GM19468 (cell line): ENCODE results near the gene RELN.

Experiments used
- ATAC-seq: cut with Tn5 transposase; IDR thresholded peaks from one replicate; pipeline ENCODE4 v1.9.1; 2021; ENCODE audit warnings: mild to moderate bottlenecking, moderate library complexity, moderate number of reproducible peaks; ENCODE audit not compliant: unreplicated experiment; ENCODE audit errors: extremely low read depth

Gene RELN

DNA sequence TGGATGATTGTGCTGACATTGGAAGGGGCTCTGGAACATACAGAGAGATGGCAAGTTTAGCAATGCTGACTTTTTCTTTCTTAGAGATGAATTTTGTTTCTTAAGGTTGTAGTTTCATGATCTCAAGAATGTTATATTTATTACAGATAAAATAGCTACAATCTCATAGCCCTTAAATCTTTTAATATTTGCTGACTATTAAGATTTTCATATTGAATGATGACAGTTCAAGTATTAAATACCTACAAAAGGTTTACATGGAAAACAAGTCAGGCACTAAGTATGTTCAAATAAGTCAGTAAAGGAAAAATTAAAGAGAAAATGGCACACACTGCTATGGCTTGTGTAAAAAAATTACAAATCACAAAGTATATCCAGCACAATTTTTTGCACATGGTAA lies 291.4 kb downstream of the RELN start:
- no peak for ATAC-seq

DNA sequence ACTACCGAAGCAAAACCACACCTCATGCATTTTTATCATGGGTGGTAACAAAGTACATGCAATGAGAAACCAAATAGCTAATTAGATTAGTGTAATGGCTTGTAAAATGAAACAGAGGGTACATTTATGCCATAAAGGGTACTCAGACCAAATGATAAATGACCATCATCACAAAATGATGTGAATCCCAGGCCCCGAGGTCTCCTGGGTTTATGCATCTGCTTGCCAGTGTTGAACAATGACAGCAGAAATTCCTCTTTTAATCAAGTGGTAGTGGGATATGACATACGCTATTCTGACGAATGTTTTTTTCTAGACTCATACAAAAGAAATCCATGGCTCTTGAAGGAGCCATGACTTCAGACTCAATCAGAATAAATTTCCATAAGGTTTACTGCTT lies 293.9 kb downstream of the RELN start:
- ATAC-seq, result no peak

DNA sequence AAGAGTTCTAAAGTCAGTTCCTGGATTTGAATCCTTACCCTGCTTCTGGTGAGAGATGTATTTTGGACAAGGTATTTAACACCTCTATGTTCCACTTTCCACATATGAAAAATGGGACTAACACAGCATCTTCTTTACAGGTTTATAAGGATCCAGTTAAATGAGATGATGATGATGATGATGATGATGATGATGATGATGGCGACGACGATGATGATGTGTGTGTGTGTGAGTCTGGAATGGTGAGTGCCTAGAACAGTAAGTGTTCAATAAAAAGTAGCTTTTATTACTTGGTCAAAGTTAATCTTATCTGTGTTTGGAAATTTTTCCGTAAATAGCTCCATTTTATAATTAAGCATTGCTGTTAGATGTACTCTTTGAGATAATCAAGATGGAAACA lies 295.2 kb downstream of the RELN start:
- ATAC-seq, result no peak

DNA sequence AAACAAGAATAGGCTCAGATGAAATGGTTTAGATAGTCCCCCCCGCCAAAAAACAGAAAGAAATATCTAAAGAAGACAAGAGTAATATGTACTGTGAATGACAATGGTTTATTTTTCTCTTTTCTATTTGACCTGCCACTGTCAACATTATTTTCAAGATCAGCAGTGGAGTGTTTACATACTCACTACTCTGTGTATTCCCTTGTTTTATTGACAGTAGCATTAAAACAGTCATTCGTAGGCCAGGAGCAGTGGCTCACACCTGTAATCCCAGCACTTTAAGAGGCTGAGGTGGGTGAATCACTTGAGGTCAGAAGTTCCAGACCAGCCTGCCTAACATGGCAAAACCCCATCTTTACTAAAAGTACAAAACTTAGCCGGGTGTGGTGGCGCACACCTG lies 298.2 kb downstream of the RELN start:
- no peak for ATAC-seq

DNA sequence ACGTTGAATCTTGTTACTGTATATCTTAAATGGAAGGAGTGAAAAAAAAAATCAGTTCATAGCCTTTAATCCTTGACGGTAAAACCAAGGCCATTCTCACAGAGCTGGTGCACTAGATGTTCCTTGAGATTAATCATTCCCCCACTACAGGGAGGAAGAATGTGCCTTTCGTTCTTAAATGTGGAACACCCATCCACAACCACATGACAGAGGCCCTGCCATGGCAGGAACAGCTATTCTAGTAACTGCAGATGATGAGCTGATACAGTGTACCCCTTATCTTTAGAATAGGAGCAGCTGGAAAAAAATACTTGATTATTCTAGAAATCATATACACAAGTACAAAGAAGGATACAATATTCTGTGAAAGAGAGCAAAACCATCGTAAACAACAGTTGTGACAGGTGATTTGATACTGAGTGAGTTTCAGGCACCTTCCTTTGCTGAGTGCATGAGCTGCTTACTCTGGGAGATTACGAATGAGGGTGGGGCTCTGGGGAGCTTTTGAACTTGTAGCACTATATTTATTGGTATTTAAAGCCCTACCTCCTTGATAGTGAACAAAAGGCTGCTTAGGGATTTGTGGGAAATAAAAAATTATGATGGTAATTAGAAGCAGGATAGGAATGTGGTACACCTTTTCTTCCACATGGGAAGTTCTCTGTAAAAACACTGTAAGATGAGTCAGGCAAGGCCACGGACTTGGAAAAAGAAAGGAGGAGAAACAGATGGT lies 299.1 kb downstream of the RELN start:
- ATAC-seq, result no peak

DNA sequence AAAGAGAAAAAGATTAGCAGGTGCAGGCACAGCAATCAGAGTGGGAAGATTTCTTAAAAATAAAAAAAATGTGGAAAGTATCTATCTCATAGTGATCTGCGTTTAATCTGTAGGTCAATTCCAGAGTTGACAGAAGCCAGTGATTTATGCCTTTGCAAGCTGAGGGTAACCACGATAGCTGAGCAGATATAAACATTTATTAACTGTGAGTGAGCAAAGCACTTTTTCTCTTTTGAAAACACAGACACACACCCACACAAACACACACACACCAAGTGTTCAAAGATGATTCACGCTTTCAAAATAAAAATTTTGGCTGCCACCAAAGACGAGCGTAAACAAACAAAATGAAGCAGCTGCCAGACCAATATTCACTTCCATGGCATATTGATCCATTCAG lies 300.2 kb downstream of the RELN start:
- no peak for ATAC-seq

DNA sequence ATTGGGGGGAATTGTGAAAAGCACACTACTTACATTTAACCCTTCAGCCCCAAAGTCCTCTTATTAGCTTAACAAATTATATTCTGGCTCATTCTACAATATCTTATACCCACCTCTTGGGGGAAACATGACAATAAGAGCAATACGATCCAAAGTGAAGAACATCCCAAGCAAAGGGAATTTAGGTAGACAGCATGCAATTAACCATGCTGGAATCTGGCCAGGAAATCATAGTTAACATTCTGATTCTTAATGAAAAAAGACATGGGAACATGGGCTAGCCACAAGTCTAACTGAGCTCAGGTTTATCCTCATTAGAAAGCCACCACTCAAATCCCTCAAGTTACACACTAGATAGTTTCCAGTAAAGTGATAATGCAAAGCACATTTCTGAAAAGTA lies 301.5 kb downstream of the RELN start:
- ATAC-seq, result no peak

DNA sequence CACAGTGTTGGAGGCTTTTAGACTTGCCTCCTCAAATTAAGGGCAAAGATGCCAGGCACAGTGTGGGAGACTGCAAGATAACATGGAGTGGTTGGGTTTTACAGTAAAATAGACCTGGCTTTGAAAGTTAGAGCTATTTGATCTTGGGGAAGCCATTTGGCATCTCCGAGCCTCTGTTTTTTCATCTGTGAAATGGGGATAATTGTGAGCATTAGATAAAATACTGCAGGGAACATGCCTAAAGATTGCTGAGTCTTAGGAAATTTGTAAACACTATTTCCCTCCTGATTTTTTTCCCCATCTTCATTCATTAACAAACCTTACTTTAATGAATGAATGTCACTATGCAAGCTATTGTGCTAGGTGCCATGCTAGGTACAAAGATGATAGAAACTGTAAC lies 302.2 kb downstream of the RELN start:
- no peak for ATAC-seq

DNA sequence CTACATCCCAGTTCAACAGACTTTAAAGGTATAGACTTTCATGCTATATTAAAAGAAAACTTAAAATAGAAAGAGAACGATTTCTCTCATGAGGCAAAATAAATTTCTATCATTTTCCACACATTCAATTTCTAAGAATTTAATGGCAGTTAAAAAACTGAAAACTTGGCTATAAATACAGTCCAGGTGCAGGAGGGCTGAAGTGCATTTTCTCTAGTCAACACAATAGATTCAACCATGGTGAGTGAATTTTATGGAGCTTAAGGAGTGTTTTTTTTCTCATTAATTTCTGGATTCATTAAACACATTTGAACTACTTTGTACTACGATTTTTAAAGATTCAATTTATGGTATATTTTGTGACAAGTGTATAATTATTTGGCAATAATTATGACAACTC lies 302.7 kb downstream of the RELN start:
- ATAC-seq, result no peak

DNA sequence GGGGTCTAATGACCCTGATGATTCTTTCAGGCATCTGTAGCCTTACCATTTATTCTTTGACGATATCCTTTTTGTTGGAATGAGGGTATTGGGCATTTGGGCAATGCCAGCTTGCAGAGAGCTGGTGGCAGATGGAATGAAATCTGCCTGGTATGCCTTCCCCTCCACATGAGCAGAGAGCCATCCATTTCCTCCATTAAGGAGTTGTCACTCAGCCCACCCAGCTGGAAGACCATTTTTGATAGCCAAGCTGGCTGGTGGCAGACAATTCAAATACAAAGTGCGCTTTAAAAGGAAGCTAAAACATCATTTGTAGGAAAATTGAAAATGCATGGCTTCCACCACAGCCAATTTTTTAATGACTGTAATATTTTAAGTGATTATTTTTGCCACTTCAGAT lies 303.4 kb downstream of the RELN start:
- no peak for ATAC-seq

DNA sequence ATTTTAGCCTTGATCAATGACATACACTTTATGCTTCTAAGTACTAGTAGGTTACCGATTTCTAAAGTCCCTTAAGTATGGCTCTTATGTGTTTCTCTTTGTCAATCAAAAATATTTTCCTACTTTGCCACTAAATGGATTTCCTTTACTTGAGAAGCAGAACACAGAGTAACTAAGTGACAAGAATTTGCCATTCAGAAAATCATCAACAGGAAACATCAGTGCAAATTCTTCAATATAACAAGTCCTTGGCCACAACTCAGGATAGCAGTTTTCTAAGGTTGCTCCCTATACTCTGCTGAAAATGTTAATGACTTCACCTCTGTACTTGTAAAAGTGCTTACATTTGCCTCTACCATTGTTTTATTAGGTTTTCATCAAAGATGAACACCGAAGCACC lies 303.8 kb downstream of the RELN start:
- no peak for ATAC-seq

DNA sequence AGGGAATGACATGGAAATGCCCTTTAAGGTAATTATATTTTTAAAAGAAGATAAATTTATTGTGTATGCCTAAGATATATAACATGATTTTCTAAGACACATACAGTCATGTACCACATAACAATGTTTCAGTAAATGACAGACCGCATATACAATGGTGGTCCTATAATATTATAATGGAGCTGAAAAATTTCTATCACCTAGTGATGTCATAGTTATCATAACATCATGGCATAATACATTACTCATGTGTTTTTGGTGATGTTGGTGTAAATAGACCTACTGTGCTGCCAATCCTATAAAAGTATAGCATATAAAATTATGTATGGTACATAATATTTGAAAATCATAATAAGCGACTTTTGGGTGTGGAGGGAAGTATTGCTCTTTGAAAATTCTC lies 306.1 kb downstream of the RELN start:
- ATAC-seq, result no peak

DNA sequence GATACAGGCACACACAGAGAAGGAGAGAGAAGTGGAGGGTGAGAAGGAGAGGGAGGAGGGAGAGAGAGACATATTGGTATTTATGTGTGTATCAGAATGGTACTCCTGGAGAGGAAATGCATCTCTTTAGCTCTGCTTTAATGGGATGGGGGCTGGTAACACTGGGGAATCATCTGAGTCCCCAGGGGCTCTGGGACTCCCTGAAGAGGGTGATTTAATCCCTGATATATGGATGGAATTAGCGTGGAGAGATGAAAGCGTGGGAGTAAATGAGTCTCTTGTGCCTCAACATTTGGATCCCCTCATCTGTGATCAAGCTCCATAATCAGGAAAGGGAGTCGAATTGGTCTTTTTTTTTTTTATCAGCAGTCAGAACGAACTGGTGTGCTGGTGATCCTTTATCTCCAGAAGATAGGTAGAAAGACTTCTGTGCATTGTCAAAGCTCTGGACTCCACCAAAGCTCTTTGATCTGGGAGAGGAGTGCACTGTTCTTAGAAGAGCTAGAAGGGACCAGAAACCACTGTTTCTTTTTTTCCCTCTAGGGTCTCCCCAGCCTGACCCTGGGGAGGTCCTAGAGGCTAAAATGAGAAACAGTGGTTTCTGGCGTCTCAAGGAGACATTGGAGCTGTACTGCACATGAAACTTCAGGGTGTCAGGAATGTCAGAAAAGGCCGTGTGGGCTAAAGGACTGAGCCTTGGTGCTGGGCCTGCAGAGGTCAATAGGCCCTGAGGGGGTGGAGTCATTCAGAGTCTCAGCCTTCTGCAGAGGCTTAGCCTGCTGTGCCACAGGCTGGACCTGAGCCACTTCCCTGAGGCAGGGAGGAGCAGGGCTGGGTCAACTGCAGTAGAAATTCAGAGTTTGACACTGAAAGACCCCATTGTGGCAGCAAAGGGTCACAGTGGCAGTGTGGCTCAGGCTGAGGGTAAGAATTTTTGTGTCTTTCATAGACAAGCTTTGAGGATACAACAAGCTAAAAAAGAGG lies 309.0 kb downstream of the RELN start:
- ATAC-seq, result no peak

DNA sequence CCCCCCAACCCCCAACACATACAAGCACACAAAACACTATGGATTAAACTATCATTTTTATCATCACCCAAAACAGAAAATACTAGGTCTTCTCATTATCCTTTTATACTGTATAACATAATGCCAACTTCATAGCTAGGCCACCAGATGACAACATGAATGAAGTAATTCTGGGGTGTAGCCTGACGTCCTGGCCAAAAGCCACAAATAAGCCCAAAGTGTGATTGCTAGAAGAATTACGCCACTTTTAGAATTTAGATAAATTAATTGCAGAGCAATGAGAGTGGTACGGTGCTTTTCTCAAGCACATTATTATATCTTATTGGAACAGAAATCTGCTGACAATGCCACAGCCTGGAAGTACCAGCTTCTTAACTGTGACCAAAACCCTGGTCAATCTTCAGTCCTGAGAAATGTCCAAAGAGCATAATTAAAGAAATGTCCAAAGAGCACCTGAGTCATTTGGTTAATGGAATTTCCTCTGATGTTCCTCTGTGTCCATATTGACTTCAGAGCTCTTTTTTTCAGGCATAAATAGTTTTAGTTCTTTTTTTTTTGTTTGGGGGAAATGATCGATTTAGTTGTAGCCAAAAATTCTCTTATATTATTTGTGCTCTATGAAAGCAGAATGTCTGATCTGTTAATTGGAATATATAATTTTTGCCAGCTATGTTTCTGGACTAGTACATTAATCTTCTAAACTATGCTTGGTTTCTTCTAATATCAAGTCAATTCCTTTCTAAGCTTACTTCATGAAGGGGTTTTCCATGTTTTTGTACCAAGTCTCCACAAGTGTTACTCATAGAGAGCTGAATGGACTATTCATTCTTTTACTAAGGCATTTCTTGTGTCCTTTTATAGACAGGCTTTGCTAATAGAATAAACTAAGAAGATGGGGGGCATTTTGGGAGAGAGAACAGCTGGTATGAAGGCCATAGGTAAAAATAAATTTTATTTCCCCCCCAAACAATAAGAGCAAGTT lies 310.0 kb downstream of the RELN start:
- no peak for ATAC-seq

DNA sequence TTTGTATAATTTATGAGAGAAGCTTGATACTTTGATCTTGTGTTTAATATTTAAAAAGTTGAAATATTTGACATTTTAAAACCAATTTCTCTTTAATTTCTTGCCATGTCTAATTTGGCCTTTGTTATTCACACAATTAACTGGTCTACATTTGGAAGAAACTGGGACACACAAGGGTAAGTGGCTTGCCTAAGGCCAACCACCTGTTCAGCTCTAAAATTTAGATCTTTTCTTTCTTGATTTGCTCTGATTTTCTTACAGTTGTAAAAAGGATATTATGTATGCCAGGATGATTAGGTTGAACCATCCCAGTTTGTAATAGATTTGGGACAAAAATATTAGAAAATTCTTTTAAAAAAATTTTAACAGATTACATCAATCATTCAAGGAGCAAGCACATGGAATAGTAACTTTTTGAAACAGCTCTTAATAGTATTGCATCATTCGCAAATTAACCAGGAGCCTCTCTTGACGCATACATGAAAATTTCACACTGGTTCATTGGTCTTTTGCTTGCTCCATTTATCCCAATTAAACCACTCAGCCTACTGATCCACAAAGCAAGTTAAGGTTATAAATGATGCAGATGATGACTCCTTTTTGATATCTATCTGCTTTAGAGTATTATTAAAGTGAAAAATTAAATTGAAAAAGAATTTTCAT lies 321.0 kb downstream of the RELN start:
- ATAC-seq, result no peak

DNA sequence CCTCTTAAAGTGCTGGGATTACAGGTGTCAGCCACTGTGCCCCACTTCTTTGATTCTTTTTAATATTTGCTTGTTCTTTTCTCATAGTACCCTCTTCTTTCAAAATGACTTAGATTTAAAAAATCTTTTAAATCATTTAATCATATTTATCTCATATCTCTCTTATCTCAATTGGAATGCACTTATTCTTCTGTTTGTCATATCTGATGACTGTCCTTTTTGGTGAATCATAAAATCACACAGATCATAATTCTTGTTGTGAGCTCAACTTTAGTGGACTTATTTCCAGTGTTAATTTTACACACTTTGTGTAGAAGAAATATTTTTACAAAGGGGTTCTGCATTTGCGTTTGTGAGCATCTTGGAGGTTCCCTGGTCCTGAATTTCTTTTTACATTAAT lies 323.1 kb downstream of the RELN start:
- no peak for ATAC-seq

DNA sequence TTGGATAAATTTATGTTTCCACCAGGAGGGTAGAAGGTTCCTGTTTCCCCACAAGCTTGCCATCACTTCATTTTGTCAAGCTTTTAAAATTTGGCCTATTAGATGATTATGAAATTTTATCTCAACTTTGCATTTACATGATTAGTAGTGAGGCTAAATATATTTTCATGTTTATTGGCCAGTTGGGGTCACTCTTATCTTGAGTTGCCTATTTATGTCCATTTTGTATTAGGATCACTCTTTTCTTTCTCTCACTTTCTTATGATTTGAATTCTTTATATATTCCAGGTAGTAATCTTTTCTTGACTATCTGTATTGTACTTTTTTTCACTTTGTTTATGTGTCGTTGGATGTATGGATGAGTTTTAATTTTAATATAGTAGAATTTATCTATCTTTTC lies 324.9 kb downstream of the RELN start:
- no peak for ATAC-seq

DNA sequence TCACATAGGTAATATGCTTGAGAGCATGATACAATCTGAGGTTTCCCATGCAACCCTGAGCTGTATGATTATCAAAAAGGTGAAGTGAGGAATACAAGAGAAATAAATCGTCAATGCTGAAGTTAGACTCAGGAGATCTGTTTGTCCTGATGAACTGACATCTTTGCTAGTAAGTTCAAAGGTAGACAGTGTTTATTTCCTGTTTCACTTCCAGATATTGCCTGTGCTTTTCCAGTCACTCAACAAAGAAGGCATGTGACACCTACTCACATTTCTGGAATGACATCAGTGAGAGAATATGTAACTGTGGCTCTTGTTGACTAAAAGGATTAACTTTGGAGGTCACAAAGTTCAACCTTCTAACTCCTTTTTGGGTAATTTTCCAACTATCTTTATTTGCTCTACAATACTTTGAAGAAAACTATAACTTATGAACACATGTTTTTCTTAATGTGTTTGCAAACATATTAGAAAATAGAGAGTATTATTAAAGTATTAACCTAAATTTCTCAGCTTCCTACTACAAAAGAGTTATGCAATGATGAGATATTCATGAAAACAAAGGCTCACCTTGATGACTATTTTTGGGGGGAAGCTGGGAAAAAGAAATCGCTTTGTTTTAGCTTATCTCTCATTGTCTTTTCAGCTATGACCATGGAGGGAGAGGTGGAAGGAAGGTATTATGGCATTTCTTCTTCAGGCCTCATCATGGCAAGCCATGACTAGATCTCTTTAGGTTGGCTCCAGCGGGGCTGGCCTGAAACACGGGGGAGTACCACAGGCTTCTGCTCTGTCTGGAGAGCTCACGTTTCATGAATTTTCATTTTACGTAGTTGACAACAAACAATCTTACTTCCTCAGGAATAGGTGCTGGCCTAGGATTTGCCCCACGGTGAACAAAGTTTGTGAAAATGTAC lies 328.7 kb downstream of the RELN start:
- ATAC-seq, result no peak
